Inferior parietal cortex (tissue), 1 donor: Measurements from ENCODE around the gene APRT.
"Not testable (repeated sequence)": the region's sequence is repeated elsewhere in the genome, so short reads cannot be mapped to it uniquely, and the experiment has no call there.

ENCODE experiments used
- DNase-seq: peaks from one replicate; pipeline ENCODE4 v3.0.0-alpha.2; 2016; ENCODE audit errors: extremely low spot score

APRT gene

DNA sequence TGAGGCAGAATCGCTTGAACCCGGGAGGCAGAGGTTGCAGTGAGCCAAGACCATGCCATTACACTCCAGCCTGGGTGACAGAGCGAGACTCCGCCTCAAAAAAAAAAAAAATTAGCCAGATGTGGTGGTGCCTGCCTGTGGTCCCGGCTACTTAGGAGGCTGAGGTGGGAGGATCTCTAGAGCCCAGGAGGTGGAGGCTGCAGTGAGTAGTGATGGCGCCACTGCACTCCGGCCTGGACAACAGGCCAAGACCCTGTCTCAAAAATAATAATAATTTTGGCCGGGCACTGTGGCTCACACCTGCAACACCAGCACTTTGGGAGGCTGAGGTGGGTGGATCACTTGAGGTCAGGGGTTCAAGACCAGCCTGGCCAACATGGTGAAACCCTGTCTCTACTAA is 23.0 kb downstream of the APRT start:
- not testable (repeated sequence) for DNase-seq

DNA sequence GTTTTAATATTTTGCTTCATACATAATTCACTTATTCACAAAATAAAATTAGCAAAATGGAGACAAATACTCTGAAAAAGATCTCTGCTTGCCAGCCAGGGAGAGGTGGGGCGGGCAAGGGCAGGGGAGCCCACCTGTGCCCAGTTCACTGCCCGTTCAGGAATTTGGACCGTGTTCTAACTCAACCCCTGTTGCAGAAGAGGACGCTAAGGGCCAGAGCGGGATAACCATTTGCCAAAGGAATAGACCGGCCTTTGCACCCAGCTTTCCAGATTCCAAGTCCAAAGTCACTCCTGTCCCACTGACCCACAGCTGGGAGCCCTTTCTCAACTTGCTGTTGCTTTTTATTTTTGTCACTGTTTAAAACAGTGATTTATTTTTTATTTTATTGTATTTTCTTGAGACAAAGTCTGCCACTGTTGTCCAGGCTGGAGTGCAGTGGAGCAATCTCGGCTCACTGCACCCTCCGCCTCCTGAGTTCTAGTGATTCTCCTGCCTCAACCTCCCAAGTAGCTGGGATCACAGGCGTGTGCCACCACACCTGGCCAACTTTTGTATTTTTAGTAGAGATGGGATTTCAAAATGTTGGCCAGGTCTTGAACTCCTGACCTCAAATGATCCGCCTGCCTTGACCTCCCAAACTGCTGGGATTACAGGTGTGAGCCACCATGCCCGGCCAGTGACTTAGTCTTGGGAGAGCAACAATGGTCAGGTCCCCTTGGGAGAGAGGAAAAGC is 24.0 kb downstream of the APRT start:
- DNase-seq, result no peak

DNA sequence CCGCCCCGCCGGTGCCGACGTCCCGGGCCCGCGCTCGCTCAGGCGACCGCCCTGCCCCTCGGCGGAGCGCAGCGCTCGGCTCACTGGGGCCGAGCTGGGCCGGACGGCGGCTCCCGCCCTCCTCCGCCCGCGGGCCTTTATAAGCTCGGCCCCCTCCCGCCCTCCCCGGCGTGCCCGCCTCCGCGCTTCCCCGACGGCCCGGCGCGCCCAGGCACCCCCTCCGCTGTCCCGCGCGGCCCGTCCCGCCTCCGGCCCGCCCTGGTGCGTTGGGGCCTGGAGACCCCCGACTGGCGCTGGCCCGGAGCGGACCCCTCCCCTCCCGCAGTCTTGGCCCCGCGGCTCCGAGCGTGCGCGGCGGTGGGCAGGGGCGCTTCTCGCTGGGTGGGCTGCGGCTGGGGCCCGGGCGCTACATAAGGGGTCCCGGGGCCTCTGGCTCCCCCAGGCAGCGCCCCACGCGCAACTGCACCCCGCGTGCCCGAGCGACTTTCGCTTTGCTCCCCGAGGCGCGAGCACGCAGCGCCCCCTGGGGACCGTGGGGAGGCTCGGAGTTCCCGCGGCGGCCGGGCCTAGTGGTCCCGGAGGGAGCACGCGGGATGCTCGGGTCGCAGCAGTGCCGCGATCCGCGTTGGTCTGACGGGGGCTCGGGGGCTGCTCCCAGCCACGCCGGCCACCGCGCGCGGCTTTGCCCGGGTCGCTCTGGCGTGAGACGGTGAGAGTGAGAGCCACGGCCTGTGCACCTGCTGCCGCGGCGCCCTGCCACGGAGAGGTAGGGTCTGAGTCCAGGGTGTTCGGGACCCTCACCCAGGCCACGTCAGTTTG is 26.4 kb downstream of the APRT start, which contains the start of gene PIEZO1:
PIEZO1 (minus strand) TSS at position 115 of the 819 bp plus-strand sequence. CDS start 256 bp downstream, outside the sequence.
- peak; percentile 77 for DNase-seq

DNA sequence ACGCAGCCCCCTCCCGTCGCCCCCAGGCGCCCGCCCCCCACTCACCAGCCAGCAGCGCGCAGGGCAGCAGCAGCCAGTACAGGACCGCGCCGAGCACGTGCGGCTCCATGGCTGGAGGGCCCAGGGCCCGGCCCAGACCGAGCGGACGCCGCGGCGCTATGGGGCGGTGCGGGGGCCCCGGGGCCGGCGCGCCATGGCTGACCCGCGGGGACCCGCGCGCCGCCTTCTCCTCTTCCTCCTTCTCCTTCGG is 26.9 kb downstream of the APRT start:
- no peak for DNase-seq

DNA sequence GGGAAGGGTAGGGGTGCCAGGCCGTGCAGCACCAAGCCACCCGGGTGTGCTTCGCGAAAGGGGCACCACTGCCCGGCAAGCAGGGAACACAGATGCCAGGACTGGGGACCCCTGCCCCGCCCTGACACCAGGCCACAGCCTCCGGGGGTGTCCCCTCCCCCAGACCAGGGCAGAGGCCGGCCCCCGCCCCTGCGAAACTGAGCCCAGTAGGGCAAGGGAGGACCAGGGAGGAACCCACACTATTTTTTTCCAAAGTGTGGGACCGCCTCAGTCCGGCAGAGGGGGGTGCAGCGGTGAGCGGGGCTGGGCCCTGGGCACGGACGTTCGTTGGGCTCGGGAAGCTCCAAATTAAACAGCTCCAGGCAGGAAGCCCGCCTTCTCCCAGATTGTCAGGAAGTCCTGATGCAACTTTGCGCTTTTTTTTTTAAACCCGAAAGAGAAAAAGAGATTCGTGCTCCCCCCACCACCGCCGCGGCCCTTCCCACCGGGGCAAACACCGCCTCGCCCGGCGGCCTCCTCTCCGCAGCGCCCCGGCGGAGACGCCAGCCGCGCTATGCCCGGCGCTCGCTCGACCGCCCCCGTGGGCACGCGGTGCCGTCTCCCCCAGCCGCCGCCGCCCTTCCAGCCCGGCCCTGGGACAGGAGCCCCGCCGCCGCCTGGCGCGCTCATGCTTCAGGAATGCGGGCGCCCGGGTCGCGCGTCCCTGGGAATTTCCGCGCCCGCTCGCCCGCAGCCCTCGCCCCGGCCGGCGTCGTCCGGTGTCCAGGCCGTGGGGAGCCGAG is 27.5 kb downstream of the APRT start:
- DNase-seq, result no peak

DNA sequence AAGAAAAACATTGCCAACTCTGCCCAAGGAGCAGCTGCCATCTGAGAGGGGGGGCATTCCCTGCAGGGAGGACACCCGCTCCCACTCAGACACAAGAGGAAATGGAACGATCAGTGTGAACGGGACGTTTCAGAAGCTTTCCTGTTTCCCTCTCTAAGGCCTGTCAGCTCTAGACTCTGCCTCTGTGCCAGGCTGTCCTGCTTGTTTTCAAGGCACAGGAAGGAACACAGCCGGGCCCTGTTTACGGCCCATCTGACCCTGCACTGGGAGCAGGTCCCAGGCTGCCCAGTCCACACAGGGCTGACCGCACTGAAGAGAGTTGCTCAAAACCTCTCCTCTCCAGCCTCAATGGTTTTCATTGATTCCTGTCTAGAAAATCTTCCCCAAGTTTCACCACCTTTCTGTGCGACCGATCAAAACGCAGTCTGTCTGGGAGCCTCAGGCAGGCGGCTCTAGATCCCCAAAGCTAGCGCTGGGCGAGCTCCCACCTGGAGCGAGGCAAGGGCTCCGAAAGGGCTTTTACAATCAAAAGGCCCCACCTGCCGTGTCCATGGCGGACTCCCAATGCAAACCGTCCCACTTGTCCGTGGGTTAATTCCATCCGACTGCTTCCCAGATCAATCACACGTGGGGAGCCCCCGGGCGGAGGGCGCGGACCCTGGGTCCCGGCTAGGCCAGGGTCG is 28.2 kb downstream of the APRT start:
- DNase-seq, result peak; percentile 51

DNA sequence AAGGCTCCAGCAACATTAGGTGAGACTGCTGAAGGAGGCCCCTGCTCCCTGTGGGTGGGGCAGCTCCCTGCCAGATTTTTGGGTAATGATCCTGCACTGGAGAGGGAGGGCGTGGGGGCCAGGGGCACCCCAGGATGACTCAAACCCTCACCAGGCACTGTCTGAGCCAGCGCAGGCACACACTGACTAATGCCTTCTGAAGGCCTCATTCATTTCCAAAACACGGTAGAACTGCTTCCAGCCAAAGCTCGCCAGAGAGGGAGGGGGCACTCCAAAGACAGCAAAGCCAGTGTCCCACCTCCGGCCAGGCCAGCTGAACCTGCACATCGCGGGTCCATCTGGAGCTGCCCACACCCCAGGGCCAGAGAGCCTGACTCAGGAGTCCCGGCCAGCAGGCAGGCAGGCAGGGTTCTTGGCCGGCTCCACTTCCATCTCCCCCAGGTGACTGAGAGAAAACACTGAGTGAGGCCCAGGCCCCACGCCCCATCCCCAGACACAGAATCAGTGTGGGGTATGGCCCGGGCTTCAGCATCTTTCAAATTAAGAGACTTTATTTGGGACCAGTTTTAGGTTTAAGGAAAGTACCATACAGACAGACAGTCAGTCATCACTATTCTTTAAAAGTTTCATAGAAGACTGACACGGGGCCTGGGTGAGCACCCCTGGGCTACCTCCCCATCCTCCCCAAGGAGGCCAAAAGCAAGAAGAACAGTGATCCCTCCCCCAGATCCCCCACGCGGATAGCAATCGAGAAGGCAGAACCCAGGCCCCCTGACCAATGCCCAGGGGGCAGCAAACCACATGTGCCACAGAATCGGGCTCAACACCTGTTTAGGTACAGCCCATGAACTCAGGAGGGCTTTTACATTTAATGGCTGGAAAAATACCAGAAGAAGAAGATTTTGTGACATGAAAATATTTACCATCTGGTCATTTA is 29.0 kb downstream of the APRT start:
- no peak for DNase-seq

DNA sequence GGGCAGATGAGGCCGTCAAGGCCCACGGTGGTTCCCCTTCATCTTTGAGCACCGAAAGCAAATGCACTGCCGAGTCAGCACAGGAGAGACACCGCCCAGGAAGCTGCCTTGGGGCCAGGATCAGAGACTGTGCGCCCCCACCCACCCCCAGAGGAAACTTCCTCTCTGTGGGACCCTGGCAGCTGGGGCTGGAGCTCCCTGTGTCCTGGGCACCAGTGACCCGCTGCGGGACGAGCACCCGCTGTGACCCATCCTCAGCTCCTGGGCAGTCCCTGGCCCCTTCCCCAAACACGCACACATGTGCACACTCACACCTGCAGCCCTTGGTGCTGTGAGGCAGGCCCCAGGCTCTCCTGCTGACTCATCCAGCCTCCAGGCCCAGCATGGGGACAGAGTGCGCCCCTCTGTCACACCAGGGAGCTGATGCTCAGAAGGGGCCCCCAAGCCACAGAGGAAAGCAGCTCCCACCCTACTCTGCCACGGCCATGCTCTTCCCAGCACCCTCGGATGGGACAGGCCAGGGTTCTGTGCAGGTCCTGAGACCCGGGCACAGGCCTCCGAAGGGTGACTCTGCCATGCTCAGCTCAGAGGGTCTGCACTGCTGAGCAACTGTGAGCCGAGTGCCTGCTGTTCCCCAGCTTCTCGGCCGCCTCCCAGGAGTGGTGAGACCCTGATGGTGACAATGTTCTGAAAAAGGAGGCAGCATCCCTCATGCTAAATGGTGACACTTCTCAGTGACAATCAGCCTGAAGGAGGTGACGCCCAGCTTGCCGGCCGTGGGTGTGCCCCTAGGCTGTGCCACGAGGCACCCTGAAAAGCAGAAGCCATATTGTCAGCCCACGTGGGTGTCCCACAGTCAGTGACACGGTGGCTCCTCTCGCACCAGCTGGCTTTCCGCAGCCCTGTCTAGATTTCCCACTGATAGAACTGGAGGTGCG is 30.3 kb downstream of the APRT start:
- no peak for DNase-seq

DNA sequence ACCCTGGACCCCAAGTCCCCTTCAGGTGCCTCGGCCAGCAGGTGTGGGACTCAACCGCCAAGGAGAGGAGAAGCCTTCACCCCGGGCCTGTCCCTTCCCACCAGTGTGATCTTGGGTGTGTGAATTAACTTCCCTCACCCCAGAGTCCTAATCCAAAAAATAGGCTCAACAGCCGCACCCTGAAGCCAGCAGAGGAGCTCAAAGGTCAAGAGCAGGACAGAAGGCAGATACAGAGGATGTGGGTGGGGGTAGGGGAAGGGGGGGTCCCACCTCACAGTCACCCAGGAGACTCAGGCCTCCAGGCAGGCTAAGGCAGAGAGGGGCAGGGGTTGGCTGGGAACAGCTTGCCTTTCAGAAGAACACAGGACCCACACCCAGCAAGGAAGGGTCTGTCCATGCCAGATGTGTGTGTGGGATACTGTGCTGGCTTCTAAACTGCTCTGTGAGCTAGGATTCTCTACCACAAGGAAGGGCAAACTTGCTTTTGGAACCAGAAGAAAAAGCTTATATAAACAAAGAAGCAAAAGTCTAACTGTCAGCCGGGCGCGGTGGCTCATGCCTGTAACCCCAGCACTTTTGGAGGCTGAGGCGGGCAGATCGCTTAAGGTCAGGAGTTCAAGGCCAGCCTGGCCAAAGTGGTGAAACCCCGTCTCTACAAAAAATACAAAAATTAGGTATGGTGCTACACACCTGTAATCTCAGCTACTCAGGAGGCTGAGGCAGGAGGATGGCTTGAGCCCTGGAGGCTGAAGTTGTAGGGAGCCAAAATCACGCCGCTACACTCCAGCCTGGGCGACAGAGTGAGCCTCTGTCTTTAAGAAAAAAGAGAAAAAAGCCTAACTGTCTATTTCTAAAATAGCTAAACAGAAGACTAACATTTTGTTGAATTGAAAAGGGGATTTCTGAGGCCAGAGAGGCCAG is 31.3 kb downstream of the APRT start:
- no peak for DNase-seq

DNA sequence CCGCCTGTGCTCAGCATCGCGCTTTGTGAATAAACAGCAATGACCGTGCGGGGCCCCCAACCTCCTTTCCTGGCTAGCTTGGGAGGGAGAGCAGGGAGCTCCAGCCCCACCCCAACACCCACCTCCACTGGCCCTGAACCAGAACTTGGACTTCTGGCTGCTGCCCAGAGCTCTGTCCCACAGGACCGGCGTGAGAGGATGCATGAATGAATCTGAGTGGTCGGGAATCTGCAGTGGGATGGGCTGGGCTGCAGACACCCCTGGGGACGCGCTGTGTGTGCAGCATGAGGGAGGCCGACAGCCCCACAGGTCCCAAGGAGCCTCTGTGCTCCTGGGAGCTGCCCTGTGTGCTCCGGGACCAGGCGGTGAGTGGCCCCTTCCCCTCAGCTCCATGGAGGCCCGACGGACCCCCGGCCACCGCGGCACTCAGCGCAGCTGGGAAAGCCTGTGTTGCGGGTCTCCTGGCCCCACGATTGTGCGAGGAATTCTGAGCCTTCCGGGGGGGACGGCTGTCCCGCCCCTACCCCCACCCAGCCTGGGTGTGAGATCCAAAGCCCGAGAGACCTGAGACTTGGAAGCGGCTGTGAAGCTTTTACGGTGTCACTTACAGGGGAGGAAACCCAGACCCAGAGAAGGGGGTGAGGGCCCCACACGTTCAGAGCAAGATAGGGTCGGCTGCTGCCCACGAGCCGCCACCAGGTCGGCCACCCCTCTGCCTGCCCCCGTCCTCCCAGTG is 32.2 kb downstream of the APRT start:
- DNase-seq, result no peak

DNA sequence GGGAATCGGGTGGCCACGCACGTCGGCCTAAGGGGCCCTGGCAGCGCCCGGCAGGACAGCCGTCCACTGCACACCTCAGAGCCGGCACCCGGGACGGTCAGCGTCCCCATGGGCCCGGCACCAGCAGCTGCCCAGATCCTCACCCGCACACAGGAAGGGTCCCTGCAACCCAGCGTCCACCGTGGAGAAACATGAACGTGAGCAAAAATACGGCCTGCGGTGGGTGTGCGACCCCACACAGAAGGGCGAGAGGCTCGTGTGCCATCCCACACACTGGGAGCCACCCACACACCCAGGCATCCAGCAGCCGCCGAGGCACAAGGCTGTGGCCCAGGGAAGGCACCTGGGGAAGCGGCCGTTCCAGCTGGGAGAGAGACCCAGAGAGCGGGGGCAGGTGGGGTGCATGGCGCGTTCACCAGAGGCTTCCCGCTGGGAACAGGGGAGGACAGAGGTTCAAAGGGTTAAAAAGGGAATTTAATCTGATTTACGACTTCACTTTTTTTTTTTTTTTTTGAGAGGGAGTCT is 33.1 kb downstream of the APRT start:
- no peak for DNase-seq

DNA sequence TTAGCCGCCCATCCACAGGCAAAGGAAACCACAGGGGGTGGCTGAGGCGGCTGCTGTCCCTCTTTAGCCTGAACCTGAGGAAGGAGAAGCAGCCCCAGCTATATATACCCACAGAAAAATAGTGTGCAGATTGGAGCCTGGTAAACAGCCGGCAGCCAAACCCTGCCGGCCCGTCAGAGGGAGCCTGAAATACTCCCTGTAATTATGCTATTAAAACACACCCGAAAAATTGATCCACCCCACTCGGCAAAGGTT is 33.5 kb downstream of the APRT start:
- no peak for DNase-seq

DNA sequence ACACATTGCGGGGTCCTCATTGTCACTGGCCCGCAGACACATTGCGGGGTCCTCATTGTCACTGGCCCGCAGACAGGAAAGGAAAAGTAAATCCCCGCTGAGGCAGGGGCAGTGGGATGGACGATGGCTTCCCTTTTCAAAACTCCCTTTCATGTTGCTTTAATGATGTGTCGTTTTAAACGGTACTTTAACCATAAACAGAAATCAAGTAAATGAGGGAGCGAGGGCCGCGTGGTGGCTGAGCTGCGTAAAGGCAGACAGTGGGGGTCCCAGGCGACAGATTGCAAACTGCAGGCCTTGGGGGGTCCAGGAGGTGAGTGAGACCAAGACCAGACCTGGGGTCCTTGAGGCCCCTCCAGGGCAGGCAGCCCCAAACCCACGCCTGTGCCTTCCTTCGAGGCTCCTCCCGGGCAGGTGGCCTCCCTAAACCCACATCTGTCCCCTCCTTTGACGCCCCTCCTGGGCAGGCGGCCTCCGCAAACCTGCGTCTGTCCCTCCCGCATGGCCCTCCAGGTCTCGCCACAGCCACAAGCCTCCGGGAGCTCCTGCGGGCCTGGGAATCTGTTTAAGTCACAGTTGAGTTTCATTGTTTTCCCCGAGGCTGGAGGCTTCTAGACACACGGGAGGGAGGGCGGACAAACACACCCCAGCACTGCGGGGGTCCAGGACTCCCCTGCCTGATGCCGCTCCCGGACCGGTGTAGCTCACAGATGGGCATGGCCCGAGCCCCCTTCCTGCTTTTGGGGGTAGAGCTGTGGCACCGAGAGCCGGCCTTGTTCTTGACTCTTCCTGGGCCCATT is 34.1 kb downstream of the APRT start:
- DNase-seq, result no peak

DNA sequence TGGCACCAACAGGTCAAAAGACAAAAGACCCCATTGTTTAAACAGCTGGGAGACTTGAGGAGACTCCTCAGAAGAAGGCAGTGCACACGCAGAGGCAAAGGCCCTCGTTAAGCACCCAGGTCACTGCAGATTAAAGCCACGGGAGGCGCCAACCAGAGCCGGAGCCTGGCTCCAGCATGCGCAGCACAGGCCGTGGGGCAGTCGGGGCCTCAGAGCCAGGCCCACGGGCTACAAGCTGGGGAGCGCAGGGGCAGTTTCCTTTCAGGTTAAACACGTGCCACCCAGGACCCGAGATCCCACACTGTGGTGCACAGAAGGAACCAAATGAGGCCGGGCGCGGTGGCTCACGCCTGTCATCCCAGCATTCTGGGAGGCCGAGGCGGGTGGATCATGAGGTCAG is 35.9 kb downstream of the APRT start:
- no peak for DNase-seq

DNA sequence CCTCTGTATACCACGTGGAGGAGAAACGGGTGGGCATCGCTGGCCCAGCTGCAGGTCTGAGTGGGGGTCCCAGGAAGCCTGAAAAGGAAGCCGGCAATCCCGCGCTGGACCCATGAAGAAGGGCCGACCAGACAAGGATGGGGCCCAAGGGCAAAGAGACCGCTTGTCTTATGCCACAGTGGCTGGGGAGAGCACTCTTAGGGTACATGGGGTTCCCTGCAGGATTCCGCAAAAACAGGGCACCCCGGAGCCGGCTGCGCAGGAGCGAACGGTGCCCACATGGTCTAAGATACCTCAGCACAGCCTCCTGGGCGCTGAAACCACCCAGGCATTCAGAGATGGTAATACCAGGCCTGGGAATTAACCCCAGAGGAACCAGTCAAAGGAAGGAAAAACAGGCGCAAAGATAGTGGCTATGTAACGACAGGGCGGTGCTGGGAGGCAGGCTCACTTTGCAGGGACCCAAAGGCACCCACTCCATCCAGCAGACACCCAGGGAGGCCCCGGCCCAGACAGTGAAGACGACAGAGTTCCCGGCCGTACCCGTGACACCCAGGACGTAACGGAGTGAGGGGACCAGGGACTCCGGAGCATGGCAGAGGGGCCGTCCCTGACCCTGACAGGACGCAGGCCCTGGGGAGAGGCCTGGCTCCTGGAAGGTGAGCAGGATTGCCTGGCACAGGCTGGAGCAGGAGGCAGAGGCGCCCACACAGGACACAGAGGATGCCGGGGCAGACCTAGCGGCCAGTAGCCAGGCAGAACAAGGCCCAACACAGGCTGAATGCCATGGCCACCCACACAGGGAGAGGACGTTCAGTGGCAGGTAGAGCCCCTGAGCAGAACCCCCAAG is 37.0 kb downstream of the APRT start:
- DNase-seq, result no peak

DNA sequence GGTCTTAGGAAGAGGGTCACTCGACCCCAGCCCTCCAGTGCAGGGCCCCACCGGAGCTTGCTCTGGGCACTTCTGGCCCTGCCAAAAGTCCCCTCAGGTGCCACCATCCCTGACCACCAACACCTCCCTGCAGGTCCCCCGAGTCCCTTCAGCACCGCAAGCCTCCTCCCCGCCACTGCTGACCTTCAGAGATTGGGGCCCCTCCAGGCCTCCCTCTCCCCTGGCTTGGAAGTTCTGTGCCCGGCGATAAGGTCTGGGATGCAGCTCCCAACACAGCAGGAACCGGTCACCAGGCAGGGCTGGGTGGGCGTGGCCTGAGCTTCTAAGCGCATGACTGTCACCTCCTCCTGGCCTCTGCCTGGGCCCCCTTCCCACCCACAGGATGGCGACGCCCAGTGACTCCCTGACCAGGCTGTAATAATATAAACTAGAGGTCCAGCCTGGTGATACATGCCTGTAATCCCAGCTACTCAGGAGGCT is 37.9 kb downstream of the APRT start:
- peak; percentile 56 for DNase-seq
